GM06990 (cell line): ENCODE data around the gene DPP10.

ENCODE experiments used
- DNase-seq: peaks from one replicate; pipeline ENCODE4 v3.0.0-alpha.2; 2011; ENCODE audit not compliant: insufficient read length; ENCODE audit errors: extremely low read depth
- H3K27me3 ChIP-seq: replicated peaks from 2 replicates; pipeline ENCODE4 v1.6.0; 2011; ENCODE audit warnings: low read length; ENCODE audit not compliant: control insufficient read depth, insufficient read depth
- H3K36me3 ChIP-seq: 2 replicates; pipeline ENCODE4 v1.5.1; 2011; ENCODE audit warnings: low read length; ENCODE audit not compliant: control insufficient read depth, insufficient read depth
- H3K4me3 ChIP-seq: replicated peaks from 2 replicates; pipeline ENCODE4 v1.5.1; 2011; ENCODE audit warnings: low read depth, mild to moderate bottlenecking, control low read depth, low read length
- TF ChIP-seq, protein P1 (sequence below): IDR thresholded peaks from 2 replicates; pipeline ENCODE4 v1.5.1; 2011; ENCODE audit warnings: low read length, control low read depth, mild to moderate bottlenecking, inconsistent platforms; ENCODE audit not compliant: insufficient read depth, poor library complexity, severe bottlenecking

The DPP10 gene

DNA sequence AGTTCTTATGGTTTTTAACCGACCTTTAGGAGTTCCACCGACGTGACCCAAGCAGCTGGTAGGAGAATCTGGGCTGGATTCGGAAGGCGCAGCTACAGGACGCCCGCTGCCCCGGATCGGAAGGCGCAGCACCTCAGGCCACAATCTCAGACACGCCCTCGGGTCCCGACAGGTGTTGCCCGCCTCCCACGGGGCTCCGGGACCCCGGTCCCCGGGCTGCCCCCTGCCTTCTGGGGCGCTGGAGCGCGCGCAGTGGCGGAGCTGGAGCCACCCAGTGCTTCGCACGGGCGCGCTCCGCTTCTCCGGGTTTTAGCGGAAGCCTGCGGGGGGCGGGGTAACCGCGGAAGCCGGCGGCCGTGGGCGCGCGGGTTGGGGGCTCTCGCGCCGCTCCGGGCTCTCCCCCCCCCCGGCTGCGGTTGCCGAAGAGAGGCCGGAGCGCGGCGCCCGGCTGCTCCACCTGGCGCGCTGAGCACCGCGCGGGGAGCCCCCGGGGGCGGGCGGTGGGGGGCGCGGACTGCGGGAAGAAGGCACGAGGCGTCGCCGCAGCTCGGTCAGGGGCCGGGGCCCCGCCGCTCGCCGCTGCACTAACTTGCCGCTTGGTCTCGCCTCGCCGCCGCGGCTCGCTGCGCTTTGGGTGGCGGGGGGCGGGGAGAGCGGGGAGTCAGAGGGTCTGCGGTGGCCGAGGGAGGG, 718.8 kb downstream of the DPP10 start:
- Histone ChIP-seq H3K36me3 (no peaks in the 10 kb centered on the region), H3K27me3 (no peaks in the 10 kb centered on the region), H3K4me3 (no peak overlapping the region)
- TF ChIP-seq, protein P1, sequence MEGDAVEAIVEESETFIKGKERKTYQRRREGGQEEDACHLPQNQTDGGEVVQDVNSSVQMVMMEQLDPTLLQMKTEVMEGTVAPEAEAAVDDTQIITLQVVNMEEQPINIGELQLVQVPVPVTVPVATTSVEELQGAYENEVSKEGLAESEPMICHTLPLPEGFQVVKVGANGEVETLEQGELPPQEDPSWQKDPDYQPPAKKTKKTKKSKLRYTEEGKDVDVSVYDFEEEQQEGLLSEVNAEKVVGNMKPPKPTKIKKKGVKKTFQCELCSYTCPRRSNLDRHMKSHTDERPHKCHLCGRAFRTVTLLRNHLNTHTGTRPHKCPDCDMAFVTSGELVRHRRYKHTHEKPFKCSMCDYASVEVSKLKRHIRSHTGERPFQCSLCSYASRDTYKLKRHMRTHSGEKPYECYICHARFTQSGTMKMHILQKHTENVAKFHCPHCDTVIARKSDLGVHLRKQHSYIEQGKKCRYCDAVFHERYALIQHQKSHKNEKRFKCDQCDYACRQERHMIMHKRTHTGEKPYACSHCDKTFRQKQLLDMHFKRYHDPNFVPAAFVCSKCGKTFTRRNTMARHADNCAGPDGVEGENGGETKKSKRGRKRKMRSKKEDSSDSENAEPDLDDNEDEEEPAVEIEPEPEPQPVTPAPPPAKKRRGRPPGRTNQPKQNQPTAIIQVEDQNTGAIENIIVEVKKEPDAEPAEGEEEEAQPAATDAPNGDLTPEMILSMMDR = no peak
- no peak for DNase-seq

DNA sequence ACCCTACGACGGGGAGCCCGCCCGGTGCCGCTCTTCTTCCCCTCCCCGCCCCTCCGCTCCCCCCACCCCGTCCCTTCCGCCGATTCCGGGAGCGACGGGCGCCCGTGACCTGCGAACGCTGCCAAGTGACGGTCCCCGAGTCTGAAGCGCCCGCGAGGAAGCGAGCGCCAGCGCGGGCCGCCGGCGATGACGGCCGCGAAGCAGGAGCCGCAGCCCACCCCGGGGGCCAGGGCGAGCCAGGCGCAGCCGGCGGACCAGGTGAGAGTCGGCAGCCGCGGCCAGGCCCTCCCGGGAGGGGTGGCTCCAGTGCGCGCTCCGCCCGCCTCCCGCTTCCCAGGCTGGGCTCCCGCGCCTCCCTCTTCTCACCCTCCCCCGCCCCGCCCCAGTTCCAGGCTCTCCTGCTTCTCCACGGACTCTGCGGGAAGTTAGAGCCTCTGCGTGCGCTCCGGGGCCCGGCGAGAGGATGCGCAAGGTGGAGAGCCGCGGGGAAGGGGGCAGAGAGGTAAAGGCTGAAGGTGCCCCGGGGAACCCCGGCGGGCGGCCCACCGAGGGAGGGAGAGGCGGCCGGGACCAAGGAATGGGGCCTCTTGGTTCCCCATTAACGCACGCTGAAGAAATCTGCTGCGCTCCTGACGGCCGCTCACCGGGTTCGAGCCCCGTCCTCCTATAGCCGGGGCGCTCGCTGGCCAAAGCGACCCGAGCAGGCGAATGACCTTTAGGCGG, 719.5 kb downstream of the DPP10 start:
- TF ChIP-seq, protein P1 = no peak
- Histone ChIP-seq H3K27me3 (no peaks in the 10 kb centered on the region), H3K36me3 (no peaks in the 10 kb centered on the region), H3K4me3 (no peak overlapping the region)
- DNase-seq = no peak

DNA sequence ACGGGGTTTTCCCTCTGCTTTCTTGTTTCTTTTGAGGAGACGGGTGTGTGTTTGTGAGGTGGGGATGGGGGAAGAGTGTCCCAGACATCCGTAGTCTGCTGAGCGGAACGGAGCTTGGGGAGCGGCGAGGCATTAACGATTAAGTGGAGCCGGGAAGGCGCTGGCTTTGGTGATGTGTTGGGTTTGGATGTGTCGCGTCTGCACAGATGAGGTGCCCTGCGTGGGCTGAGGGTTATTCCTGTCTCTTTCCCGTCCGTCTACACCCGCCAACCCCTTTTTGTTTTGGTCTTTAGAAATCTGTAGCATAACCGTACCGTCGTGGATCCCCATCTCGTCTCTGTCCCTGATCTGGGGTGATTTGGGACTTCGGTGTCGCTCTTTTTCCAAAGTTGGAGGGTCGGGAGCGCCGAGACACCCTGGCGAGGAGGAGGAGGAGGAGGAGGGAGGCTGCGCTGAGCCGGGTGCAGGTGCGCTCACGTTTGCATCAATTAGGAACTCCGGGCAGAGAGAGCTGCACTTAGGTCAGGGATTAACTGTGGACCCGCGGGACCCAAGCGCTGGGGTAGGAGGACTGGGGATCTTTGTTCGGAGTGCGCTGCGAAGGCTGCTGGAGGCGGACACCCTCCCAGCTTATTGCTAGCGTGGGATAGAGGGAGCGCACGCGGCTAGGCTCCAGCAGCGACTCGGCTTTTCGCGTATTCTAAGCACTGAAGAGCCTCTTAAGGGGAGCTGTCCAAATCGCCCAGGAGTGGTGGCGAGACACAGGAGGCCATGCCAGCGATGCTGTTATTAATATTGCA, 720.3 kb downstream of the DPP10 start:
- Histone ChIP-seq H3K4me3 (no peak overlapping the region), H3K36me3 (no peaks in the 10 kb centered on the region), H3K27me3 (no peaks in the 10 kb centered on the region)
- DNase-seq = no peak
- TF ChIP-seq, protein P1 = no peak

DNA sequence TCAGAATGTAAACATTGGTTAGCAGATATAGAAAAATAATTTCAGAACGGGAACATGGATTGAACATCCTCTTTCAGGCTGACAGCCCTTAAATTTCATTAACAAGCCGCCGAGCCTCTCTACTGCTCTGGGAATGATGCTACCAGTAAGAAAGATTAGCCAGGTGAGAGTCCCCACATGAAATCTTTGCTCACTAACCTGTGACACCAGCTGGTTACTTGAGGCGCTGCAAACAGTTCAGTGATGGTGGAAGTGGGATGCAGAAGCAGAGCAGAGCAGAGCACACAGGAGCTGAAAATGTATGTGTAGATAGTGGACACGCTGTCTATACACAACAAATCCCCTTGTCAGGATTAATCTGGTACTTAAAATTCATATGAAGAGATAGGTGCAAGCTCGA, 721.1 kb downstream of the DPP10 start:
- Histone ChIP-seq H3K36me3 (no peaks in the 10 kb centered on the region), H3K27me3 (no peaks in the 10 kb centered on the region), H3K4me3 (no peak overlapping the region)
- no peak for DNase-seq
- TF ChIP-seq, protein P1 = no peak

DNA sequence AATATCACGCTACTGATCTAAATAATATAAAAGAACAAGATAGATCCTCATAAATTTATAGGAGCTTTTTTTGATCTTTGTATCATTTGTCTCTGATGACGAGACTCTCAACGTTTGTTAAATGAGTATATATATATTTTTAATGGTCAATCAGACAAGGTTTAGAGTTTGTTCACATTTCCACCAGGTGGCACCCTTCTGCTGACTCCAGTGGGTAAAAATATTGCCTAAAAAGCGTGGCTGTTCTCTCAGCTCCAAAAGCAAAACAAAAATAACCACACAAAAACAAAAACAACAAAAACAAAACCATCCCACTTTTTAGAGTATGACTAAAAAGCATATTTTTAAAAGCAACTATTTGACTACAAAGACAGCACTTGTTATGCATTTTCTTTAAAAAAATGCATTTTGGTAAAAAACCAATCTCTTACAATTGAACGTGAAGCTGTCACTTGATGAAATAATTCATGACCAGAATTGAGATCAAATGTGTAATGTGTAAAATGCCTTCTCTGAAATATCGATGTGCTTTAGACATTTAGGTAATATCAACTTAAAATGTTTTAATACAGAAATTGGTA, 723.2 kb downstream of the DPP10 start:
- DNase-seq = no peak
- no peaks in the 10 kb centered on the region for H3K36me3 ChIP-seq
- TF ChIP-seq, protein P1 = peak; percentile 46
- no peaks in the 10 kb centered on the region for H3K27me3 ChIP-seq
- no peak overlapping the region for H3K4me3 ChIP-seq
